Brain pericyte (primary cell): ENCODE results near the gene TTC27.
"Not testable (repeated sequence)": the region's sequence is repeated elsewhere in the genome, so short reads cannot be mapped to it uniquely, and the experiment has no call there.

Experiments
- DNase-seq: peaks from one replicate; pipeline ENCODE4 v3.0.0-alpha.2; 2012; ENCODE audit warnings: low read depth, low spot score

TTC27 gene

GRCh38 chr2:32805104-32806095 lies 177.6 kb downstream of the TTC27 start:
- DNase-seq = no peak

GRCh38 chr2:32806857-32807256 lies 179.0 kb downstream of the TTC27 start:
- DNase-seq = no peak

GRCh38 chr2:32807662-32808061 lies 179.8 kb downstream of the TTC27 start:
- no peak for DNase-seq

GRCh38 chr2:32810909-32811495 lies 183.2 kb downstream of the TTC27 start:
- DNase-seq = no peak

DNA sequence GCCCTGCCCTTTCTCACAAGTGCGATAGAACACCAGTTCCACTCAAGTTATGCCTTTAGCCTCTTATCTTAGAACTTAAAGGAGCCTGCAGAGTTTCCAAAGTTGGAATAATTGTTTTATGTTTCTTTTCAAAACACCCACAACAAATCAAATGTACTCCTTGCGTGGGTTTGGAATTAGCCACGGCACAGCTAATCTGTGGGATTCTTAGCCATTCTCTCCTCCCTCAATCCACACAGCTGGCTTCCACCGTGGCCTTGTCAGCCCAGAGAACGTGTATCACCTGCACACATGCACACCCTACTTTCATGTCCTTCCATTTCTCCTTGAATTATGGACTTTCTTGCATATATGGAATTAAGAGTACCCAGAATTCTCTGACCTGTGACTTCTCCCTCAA lies 183.8 kb downstream of the TTC27 start:
- no peak for DNase-seq

- no peak for DNase-seq
Observed at GRCh38 chr2:32812316-32812715, 184.5 kb downstream of the TTC27 start.

DNA sequence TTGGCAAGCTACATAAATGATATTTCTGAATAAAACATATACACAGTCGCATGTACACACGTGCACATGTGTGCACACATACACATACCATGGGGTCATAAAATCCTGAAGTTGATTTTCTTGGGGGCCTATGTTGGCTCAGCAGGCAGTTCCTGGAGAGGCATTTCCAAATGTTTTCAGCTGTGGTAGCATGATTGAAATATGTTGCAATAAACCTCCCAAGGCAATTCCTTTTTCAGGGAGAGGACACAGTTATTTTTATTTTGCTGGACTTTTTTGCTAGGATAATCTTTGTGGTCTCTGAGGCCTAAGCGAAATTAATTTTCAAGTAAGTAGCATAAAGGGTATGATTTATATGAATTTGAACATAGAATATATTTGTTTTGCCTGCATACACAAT lies 192.2 kb downstream of the TTC27 start:
- DNase-seq = no peak

- DNase-seq = no peak
Observed at GRCh38 chr2:32820701-32821100, 192.9 kb downstream of the TTC27 start.

GRCh38 chr2:32824070-32824809 lies 196.4 kb downstream of the TTC27 start:
- DNase-seq = no peak

- no peak for DNase-seq
Observed at GRCh38 chr2:32825291-32825712, 197.5 kb downstream of the TTC27 start.

GRCh38 chr2:32830196-32830595 lies 202.3 kb downstream of the TTC27 start:
- DNase-seq = no peak

- no peak for DNase-seq
Observed at GRCh38 chr2:32832821-32833220, 205.0 kb downstream of the TTC27 start.

DNA sequence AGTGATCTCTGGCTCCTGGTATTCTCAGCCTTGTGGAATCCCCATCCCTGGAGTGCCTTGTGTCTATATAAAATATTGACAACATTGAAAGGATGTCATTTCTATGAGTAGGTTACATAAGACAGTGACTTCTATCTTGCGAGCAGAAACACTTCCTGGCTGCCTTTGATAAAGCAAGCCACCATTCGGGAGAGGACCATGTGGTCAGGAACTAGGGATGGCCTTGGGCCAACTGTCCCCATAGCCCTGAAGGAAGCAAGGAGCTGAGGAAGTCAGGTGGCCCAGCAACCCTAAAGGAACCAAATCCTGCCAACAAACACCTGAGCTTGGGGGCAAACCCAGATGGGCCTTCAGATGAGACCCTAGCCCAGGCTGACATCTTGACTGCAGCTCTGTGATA lies 205.9 kb downstream of the TTC27 start:
- DNase-seq = no peak

- DNase-seq = no peak
Observed at GRCh38 chr2:32835148-32835547, 207.3 kb downstream of the TTC27 start.

DNA sequence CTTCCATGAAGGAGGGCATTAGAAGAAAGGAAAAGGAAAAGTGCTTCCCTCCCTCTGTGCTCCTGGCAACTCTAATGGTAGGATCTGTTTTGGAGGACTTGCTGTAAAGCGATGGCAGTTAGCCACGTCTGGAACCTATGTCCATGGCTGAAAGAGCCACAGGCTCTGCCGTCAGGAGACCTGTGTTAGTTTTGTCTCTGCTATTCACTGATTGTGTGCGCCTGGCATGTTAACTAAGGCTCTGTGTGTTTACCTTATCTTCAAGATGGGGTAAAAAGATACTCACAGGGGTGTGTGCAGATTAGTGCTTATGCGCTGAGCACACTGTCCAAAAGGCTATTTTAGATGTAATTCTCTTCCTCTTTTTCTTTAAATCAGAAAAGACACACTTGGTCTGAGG lies 209.1 kb downstream of the TTC27 start:
- no peak for DNase-seq

DNA sequence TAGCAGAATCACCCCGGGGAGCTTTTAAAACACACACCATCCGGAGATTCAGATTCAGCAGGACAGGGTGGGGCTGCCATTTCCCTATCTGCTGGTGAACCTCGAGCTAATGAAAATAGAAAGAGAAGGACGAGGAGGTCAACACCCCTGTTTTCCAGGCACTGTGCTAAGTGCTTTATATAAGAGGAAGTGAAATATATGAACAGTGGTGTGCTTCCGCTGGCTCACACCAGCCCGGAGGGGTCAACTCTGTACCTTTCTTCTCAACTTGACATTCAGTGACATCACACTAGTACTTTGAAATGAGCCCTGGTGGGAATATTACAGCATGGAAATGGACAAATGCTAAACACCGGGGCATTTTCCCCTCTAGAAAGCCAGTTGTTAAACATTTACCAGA lies 210.6 kb downstream of the TTC27 start:
- DNase-seq = no peak

GRCh38 chr2:32838949-32839348 lies 211.1 kb downstream of the TTC27 start:
- no peak for DNase-seq

DNA sequence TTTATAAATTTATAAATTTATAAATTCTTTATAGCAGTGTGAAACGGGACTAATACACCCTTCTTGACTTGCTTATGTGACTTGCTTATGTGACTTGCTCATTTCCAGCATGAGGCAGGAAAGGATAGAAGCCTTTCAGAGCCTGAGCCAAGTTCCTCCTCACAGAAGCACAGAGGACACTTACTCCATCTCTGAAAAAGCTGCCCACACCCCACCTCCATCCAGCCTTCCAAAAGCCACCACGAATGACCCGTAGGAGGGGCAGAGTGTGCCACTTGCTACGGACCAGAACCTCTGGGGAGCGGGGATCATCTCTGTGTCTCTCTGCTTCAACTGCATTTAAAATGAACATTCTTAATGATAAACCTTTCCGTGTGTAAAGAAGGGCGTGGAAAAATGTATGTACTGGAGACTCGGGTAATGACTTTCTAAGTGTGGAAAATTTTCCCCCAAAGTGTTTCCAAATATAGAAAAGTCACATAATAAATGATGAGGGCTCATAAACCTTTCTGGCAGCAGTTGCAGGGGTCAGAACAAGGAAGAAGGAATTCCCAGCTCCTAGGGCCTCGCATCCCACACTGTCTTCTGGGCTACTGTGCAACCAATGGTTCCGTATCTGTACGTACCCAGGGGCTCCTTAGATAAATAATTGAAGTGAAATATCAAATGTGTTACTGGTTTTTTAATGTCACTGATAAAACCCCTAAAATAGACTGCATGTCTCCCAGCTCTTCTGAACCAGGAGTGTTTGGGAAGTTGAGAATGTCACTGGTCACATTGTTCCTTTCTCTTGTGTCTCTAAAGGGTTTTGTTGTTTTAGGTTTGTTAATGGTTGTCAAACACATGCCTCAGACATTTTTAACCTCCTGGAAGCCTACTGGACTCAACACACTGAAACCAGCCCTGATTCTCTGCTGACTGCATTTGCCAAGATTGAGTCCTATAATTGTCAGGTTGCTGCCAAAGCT lies 214.4 kb downstream of the TTC27 start:
- DNase-seq = no peak

DNA sequence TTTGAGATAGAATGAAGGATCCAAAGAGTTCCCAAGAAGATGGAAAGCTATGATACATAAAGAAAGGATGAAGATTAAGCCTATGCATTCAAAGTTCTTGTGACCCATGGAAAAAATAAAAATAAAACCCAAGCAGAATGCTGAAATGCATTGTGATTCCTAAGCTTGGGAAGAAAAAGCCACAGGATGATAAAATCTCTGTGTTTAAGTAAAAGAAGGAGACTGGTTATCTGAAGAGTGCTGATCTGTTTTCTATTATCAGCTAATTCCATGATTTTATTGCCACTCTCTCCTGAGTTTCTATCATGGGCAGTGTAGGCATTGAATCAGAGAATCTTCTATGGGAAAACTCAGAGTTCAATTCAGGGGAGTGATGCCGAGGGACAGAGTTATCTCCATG lies 215.8 kb downstream of the TTC27 start:
- DNase-seq = no peak

DNA sequence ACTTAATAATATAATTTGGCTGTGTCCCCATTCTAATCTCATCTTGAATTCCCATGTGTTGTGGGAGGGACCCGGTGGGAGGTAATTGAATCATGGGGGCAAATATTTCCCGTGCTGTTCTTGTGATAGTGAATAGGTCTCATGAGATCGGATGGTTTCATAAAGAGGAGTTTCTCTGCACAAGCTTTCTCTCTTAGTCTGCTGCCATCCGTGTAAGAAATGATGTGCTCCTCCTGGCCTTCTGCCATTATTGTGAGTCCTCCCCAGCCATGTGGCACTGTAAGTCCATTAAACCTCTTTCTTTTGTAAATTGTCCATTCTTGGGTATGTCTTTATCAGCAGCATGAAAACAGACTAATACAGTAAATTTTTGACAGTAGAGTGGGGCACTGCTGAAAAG lies 216.4 kb downstream of the TTC27 start:
- no peak for DNase-seq

GRCh38 chr2:32846274-32846673 lies 218.4 kb downstream of the TTC27 start:
- DNase-seq = not testable (repeated sequence)
